Chondrocyte (in vitro differentiated cells): ENCODE measurements around the gene ANKRD30A. TPM values are rescaled to one million over a fixed set of nuclear protein-coding genes. Genes with fewer than 3 reads are reported as not detected.

ENCODE experiments used
- DNase-seq: peaks from one replicate; pipeline ENCODE4 v3.0.0; 2021; ENCODE audit warnings: mixed read lengths, low spot score
- H3K27ac Mint-ChIP-seq: one replicate; pipeline ENCODE4 v1.8.0; 2021; ENCODE audit warnings: mild to moderate bottlenecking, moderate library complexity, mixed read lengths; ENCODE audit not compliant: unreplicated experiment
- H3K27me3 Mint-ChIP-seq: 2 replicates; pipeline ENCODE4 v1.8.0; 2021; ENCODE audit warnings: low read depth, mixed read lengths
- H3K36me3 Mint-ChIP-seq: 2 replicates; pipeline ENCODE4 v1.8.0; 2021; ENCODE audit warnings: low read depth, mixed read lengths
- H3K4me1 Mint-ChIP-seq: 2 replicates; pipeline ENCODE4 v1.8.0; 2021; ENCODE audit warnings: low read depth, mild to moderate bottlenecking, mixed read lengths
- H3K4me3 Mint-ChIP-seq: one replicate; pipeline ENCODE4 v1.8.0; 2021; ENCODE audit warnings: mild to moderate bottlenecking, moderate library complexity, mixed read lengths; ENCODE audit not compliant: unreplicated experiment
- H3K9me3 Mint-ChIP-seq: 2 replicates; pipeline ENCODE4 v1.8.0; 2021; ENCODE audit warnings: low read depth, mixed read lengths
- CTCF ChIP-seq: fragments of 200-600 bp; sonication (generic); IDR thresholded peaks from 2 replicates; pipeline ENCODE4 v1.5.0; 2021; ENCODE audit warnings: antibody characterized with exemption, mild to moderate bottlenecking, moderate library complexity
- total RNA-seq: library from RNA; stranded (reverse); gene quantifications from 3 replicates; pipeline ENCODE4 v1.2.1, GENCODE V29; 2021

Gene ANKRD30A
- total RNA-seq, 1 donor from 2014 or later, result not detected

- Mint-ChIP-seq H3K4me3 (no peak overlapping the region), H3K36me3 (no peaks in the 10 kb centered on the region), H3K9me3 (peaks cover 53% of the 10 kb centered on the region), H3K27me3 (no peaks in the 10 kb centered on the region), H3K4me1 (no peaks in the 10 kb centered on the region), H3K27ac (no peak overlapping the region)
- DNase-seq, result no peak
- no peak for TF ChIP-seq CTCF
Observed at GRCh38 chr10:37206132-37206531, 80.7 kb downstream of the ANKRD30A start.

GRCh38 chr10:37220866-37221265 lies 95.5 kb downstream of the ANKRD30A start:
- Mint-ChIP-seq H3K27me3 (no peaks in the 10 kb centered on the region), H3K9me3 (peaks cover 20% of the 10 kb centered on the region), H3K4me1 (no peaks in the 10 kb centered on the region), H3K36me3 (no peaks in the 10 kb centered on the region), H3K27ac (no peak overlapping the region), H3K4me3 (no peak overlapping the region)
- DNase-seq, result no peak
- no peak for TF ChIP-seq CTCF

- TF ChIP-seq CTCF, result no peak
- Mint-ChIP-seq H3K36me3 (no peaks in the 10 kb centered on the region), H3K4me1 (no peaks in the 10 kb centered on the region), H3K27me3 (no peaks in the 10 kb centered on the region), H3K27ac (no peak overlapping the region), H3K9me3 (peaks cover 21% of the 10 kb centered on the region), H3K4me3 (no peak overlapping the region)
- DNase-seq, result no peak
Observed at GRCh38 chr10:37222046-37222445, 96.6 kb downstream of the ANKRD30A start.

- no peak for DNase-seq
- Mint-ChIP-seq H3K27ac (no peak overlapping the region), H3K4me3 (no peak overlapping the region), H3K36me3 (no peaks in the 10 kb centered on the region), H3K4me1 (no peaks in the 10 kb centered on the region), H3K9me3 (peaks cover 24% of the 10 kb centered on the region), H3K27me3 (no peaks in the 10 kb centered on the region)
- no peak for TF ChIP-seq CTCF
Observed at GRCh38 chr10:37225163-37225562, 99.8 kb downstream of the ANKRD30A start.

- Mint-ChIP-seq H3K4me1 (no peaks in the 10 kb centered on the region), H3K4me3 (no peak overlapping the region), H3K9me3 (peaks cover 22% of the 10 kb centered on the region), H3K36me3 (no peaks in the 10 kb centered on the region), H3K27ac (no peak overlapping the region), H3K27me3 (no peaks in the 10 kb centered on the region)
- TF ChIP-seq CTCF, result no peak
- DNase-seq, result no peak
Observed at GRCh38 chr10:37226524-37226923, 101.1 kb downstream of the ANKRD30A start.
